ENCODE data around the gene MKLN1. TPM values are rescaled to one million over a fixed set of nuclear protein-coding genes. Genes with fewer than 3 reads are reported as not detected.

Gene MKLN1
- total RNA-seq, 3 donors from 2014 or later: 78.1 to 113 (median 80.3) TPM

DNA sequence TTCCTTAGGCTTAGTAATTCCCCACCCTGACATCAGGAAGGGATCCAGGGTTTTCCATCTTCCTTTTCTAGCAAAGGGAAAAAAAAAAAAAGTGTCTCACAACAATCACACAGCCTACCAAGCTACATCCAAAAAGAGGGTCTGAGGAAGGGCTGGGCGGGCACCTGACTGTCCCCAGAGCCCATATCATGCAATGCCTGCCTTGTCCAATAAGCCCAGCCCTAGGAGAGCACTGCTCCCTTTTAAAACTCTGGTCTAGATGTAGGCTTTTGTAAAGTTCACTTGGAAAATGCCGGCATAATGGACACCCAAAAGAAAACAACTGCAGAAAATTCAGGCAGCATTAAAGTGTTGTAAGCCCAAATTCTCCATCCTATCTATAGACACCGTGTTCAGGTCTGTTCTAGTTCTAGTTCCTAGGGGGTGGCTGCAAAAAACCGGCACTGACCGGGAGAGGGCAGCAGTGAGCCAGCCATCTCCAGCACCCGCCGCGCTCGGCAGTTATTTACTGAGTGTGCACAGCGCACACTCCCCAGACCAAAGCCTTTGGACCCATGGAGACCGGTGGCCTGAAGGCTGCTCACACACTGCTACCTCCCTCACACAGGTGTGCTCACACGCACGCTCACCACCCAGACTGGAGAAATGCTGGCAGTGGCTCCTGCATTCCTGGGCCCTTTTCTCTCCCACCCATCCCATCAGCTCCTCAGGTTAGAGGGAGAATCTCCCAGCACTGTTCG lies 180.1 kb downstream of the MKLN1 start:
- Histone ChIP-seq H3K27me3 (peaks cover 0 to 5% of the 10 kb centered on the region in 2 donors), H3K9me3 (no peaks in the 10 kb centered on the region), H3K4me1 (peaks cover 6 to 7% of the 10 kb centered on the region in 2 donors), H3K4me3 (peak overlapping the region in 1 of 3 donors; percentile 48), H3K36me3 (no peaks in the 10 kb centered on the region), H3K27ac (peak overlapping the region in 1 of 2 donors; percentile 3)
- intact Hi-C loops (cut with DNase I; ENCODE audit: low total_unique reads): loop anchor here (10.0 kb wide), 1 partner anchor 147 kb away; no protein-coding TSS in a partner anchor
- peak; percentile 74 to 89 for DNase-seq (ENCODE audit: low spot score in 2 of 2)
- TF ChIP-seq POLR2AphosphoS5 (IDR thresholded peaks at IDR 0.05) (peak; percentile 17 to 57 (median 26)), POLR2A (IDR thresholded peaks at IDR 0.05) (no peak)
- TF ChIP-seq, protein P1, sequence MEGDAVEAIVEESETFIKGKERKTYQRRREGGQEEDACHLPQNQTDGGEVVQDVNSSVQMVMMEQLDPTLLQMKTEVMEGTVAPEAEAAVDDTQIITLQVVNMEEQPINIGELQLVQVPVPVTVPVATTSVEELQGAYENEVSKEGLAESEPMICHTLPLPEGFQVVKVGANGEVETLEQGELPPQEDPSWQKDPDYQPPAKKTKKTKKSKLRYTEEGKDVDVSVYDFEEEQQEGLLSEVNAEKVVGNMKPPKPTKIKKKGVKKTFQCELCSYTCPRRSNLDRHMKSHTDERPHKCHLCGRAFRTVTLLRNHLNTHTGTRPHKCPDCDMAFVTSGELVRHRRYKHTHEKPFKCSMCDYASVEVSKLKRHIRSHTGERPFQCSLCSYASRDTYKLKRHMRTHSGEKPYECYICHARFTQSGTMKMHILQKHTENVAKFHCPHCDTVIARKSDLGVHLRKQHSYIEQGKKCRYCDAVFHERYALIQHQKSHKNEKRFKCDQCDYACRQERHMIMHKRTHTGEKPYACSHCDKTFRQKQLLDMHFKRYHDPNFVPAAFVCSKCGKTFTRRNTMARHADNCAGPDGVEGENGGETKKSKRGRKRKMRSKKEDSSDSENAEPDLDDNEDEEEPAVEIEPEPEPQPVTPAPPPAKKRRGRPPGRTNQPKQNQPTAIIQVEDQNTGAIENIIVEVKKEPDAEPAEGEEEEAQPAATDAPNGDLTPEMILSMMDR (IDR thresholded peaks at IDR 0.05): peak; percentile 87 to 93 (median 92)

DNA sequence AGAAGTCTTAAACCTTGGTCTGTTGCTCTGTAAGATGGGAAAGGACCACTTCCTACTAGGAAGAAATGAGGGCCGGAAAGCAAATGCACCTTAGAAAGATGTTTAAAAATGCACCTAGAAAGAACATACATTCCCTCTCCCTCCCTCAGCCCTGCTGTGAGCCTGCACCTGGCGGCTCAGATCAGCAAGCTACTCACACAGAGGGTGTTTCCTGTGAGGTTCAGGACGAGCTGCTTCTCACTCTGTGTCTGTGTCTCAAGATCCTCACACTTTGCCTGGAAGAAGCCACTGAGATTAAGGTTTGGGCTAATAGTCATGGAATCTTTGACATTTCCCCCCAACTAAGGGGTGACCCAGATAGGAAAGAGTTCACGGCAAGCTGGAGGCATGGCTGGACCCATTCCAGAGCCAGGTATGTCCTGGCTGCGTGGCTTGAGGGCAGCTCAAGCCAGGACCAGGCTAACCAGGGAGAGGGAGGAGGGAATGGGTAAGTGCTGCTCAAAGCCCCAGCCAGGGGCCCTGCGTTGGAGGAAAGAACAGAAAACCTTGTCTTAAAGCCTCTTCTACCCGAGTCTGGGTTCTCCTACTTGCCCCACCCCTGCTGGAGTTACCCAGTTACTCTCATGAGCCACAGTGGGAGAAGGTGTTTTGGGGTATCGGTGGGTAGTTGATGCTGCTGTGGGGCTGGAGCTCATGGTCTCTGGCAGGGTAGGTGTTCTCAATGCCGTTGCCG lies 181.2 kb downstream of the MKLN1 start:
- intact Hi-C loops (cut with DNase I; ENCODE audit: low total_unique reads): loop anchor here (10.0 kb wide), 1 partner anchor 146 kb away; no protein-coding TSS in a partner anchor
- no peaks in the 10 kb centered on the region for H3K4me1 ChIP-seq
- H3K9me3 ChIP-seq: no peaks in the 10 kb centered on the region
- H3K27me3 ChIP-seq: peaks cover 0 to 5% of the 10 kb centered on the region in 2 donors
- H3K4me3 ChIP-seq: no peak overlapping the region
- TF ChIP-seq POLR2AphosphoS5 (IDR thresholded peaks at IDR 0.05) (no peak), POLR2A (IDR thresholded peaks at IDR 0.05) (no peak)
- TF ChIP-seq, protein P1 (IDR thresholded peaks at IDR 0.05): no peak
- H3K27ac ChIP-seq: no peak overlapping the region
- DNase-seq (ENCODE audit: low spot score in 2 of 2): no peak
- no peaks in the 10 kb centered on the region for H3K36me3 ChIP-seq

DNA sequence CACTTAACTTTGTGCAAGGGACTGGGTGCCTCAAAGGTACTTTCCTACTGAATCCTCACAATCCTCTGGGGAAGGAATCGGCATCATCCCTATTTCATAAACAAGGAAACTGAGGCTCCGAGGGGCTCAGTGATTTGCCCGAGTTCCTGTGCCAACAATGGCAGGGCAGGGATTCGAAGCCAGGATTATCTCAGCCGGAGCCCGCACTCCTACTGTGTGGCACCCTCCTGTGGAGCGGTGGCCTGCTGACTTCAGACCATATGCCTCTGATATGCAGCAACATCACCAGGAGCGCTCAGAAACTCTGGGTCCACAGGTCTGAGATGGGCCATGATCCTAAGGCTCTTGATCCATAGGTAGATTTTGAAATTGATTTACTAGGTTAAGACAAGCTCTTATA lies 182.1 kb downstream of the MKLN1 start:
- TF ChIP-seq POLR2A (IDR thresholded peaks at IDR 0.05) (no peak), POLR2AphosphoS5 (IDR thresholded peaks at IDR 0.05) (no peak)
- TF ChIP-seq, protein P1 (IDR thresholded peaks at IDR 0.05): no peak

DNA sequence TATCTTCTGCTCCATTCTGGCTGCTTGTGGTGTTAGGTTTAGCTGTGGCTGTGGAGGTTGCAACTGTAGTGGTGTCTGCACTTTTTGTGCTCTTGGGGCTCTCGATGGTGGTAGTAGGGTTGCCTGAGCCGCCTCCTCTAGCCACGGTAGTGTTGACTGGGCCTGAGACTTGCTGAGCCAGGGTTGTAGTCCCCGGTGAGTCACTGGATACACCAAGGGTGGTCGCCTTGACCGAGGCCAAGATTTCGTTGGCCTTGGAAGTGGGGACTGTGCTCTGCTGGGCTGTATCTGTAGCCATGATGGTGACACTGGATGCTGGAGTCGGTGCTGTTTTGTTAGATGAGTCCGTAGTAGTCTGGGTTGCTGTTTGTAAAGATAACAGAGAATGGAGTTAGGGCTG lies 183.4 kb downstream of the MKLN1 start:
- H3K27me3 ChIP-seq: peaks cover 0 to 5% of the 10 kb centered on the region in 2 donors
- TF ChIP-seq POLR2A (IDR thresholded peaks at IDR 0.05): no peak
- no peak for TF ChIP-seq POLR2AphosphoS5 (IDR thresholded peaks at IDR 0.05)
- TF ChIP-seq, protein P1 (IDR thresholded peaks at IDR 0.05): no peak
- intact Hi-C loops (cut with DNase I; ENCODE audit: low total_unique reads): no loop called here
- H3K36me3 ChIP-seq: no peaks in the 10 kb centered on the region
- H3K27ac ChIP-seq: no peak overlapping the region
- no peak for DNase-seq (ENCODE audit: low spot score in 2 of 2)
- no peaks in the 10 kb centered on the region for H3K4me1 ChIP-seq
- H3K4me3 ChIP-seq: no peak overlapping the region
- no peaks in the 10 kb centered on the region for H3K9me3 ChIP-seq

More for the DNA sequence above, 182.1 kb downstream of the MKLN1 start:
- DNase-seq (ENCODE audit: low spot score in 2 of 2): no peak
- no peaks in the 10 kb centered on the region for H3K4me1 ChIP-seq
- no peaks in the 10 kb centered on the region for H3K36me3 ChIP-seq
- H3K27ac ChIP-seq: no peak overlapping the region
- intact Hi-C loops (cut with DNase I; ENCODE audit: low total_unique reads): loop anchor here (10.0 kb wide), 1 partner anchor 145 kb away; no protein-coding TSS in a partner anchor
- H3K27me3 ChIP-seq: peaks cover 0 to 5% of the 10 kb centered on the region in 2 donors
- no peak overlapping the region for H3K4me3 ChIP-seq
- no peaks in the 10 kb centered on the region for H3K9me3 ChIP-seq
